ENCODE data around the gene AXDND1. TPM values are rescaled to one million over a fixed set of nuclear protein-coding genes. Genes with fewer than 3 reads are reported as not detected.

The AXDND1 gene
- total RNA-seq, 1 donor from 2014 or later = not detected

- Histone ChIP-seq H3K27ac (replicated peaks) (no peak overlapping the region), H3K4me3 (no peak overlapping the region), H3K9me3 (replicated peaks) (peaks cover 61% of the 10 kb centered on the region), H3K36me3 (no peaks in the 10 kb centered on the region), H3K27me3 (ENCODE audit: low read depth) (no peaks in the 10 kb centered on the region), H3K4me1 (no peaks in the 10 kb centered on the region)
- intact Hi-C loops (cut with micrococcal nuclease) = no loop called here
- TF ChIP-seq, protein P1, sequence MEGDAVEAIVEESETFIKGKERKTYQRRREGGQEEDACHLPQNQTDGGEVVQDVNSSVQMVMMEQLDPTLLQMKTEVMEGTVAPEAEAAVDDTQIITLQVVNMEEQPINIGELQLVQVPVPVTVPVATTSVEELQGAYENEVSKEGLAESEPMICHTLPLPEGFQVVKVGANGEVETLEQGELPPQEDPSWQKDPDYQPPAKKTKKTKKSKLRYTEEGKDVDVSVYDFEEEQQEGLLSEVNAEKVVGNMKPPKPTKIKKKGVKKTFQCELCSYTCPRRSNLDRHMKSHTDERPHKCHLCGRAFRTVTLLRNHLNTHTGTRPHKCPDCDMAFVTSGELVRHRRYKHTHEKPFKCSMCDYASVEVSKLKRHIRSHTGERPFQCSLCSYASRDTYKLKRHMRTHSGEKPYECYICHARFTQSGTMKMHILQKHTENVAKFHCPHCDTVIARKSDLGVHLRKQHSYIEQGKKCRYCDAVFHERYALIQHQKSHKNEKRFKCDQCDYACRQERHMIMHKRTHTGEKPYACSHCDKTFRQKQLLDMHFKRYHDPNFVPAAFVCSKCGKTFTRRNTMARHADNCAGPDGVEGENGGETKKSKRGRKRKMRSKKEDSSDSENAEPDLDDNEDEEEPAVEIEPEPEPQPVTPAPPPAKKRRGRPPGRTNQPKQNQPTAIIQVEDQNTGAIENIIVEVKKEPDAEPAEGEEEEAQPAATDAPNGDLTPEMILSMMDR (IDR thresholded peaks at IDR 0.05; ENCODE audit: borderline replicate concordance) = no peak
- no peak for DNase-seq
These were observed 112.6 kb downstream of the AXDND1 start for GRCh38 chr1:179478370-179478769.

GRCh38 chr1:179490611-179491010 lies 124.8 kb downstream of the AXDND1 start:
- H3K9me3 ChIP-seq (replicated peaks) = peaks cover 33% of the 10 kb centered on the region
- no peaks in the 10 kb centered on the region for H3K27me3 ChIP-seq (ENCODE audit: low read depth)
- intact Hi-C loops (cut with micrococcal nuclease) = no loop called here
- H3K4me1 ChIP-seq = no peaks in the 10 kb centered on the region
- no peak for DNase-seq
- TF ChIP-seq, protein P1 (IDR thresholded peaks at IDR 0.05; ENCODE audit: borderline replicate concordance) = no peak
- H3K27ac ChIP-seq (replicated peaks) = no peak overlapping the region
- no peak overlapping the region for H3K4me3 ChIP-seq
- H3K36me3 ChIP-seq = no peaks in the 10 kb centered on the region

DNA sequence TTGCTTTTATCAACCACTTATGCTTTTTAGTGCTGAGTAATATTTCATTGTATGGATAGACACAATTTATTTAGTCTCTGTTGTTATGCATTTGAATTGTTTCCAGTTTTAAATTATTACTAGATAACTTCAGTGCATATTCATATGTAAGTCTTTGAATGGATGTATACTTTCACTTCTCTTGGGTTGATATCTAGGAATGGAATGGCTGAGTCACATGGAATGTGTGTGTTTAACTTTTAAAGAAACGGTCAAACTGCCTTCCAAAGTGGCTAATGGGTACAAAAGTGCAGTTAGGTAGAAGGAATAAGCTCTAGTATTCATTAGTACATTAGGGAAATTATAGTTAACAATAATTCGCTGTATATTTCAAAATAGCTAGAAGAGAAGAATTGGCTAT lies 127.6 kb downstream of the AXDND1 start:
- Histone ChIP-seq H3K4me3 (no peak overlapping the region), H3K27ac (replicated peaks) (no peak overlapping the region), H3K36me3 (no peaks in the 10 kb centered on the region), H3K9me3 (replicated peaks) (peaks cover 6% of the 10 kb centered on the region), H3K4me1 (no peaks in the 10 kb centered on the region), H3K27me3 (ENCODE audit: low read depth) (no peaks in the 10 kb centered on the region)
- TF ChIP-seq, protein P1 (IDR thresholded peaks at IDR 0.05; ENCODE audit: borderline replicate concordance) = no peak
- intact Hi-C loops (cut with micrococcal nuclease) = no loop called here
- no peak for DNase-seq

GRCh38 chr1:179506199-179506598 lies 140.4 kb downstream of the AXDND1 start:
- DNase-seq = no peak
- Histone ChIP-seq H3K27ac (replicated peaks) (no peak overlapping the region), H3K9me3 (replicated peaks) (no peaks in the 10 kb centered on the region), H3K4me1 (no peaks in the 10 kb centered on the region), H3K36me3 (no peaks in the 10 kb centered on the region), H3K4me3 (no peak overlapping the region), H3K27me3 (ENCODE audit: low read depth) (peaks cover 12% of the 10 kb centered on the region)
- TF ChIP-seq, protein P1 (IDR thresholded peaks at IDR 0.05; ENCODE audit: borderline replicate concordance) = no peak
- intact Hi-C loops (cut with micrococcal nuclease) = no loop called here

DNA sequence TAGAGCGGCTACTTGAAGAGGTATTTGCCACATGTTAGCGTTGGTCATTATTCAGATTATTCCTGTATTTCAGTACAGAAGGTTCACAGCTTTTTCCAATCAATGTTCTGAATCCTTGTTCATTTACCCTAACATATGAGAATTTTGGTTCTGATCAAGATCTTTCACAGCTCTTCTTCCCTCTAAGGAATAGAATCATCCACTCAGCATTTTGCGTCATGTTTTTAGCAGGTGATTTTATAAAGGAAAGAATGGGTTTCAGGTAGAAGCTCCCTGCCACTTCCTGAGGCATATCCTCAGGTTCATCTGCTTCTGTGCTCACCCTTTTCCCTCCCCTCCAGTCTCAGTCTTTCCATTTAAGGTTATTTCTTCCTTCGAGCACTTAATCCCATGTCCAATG lies 143.6 kb downstream of the AXDND1 start:
- TF ChIP-seq, protein P1 (IDR thresholded peaks at IDR 0.05; ENCODE audit: borderline replicate concordance) = no peak
- H3K27me3 ChIP-seq (ENCODE audit: low read depth) = peaks cover 12% of the 10 kb centered on the region
- no peaks in the 10 kb centered on the region for H3K4me1 ChIP-seq
- H3K4me3 ChIP-seq = no peak overlapping the region
- H3K36me3 ChIP-seq = no peaks in the 10 kb centered on the region
- DNase-seq = no peak
- peaks cover 5% of the 10 kb centered on the region for H3K9me3 ChIP-seq (replicated peaks)
- intact Hi-C loops (cut with micrococcal nuclease) = no loop called here
- H3K27ac ChIP-seq (replicated peaks) = no peak overlapping the region

DNA sequence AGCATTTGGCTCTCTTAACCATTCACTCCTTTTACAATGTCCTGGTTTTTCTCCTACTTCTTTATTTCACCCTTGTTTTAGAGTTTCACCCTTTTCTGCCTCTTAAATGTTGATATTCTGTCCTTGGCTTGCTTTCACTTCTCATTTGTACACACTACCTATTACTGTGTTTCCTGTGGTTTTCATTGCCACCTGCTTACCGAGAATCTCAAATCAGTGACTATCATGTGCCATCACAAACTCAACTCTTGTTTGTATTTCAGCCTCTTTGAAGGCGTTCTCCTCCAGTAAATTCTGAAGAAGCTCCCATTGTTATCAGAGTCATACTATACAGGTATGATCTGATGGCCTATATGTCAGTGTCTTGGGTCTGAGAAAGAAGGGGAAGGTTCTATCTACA lies 144.3 kb downstream of the AXDND1 start:
- Histone ChIP-seq H3K9me3 (replicated peaks) (peaks cover 5% of the 10 kb centered on the region), H3K36me3 (no peaks in the 10 kb centered on the region), H3K4me3 (no peak overlapping the region), H3K27ac (replicated peaks) (no peak overlapping the region), H3K27me3 (ENCODE audit: low read depth) (peaks cover 12% of the 10 kb centered on the region), H3K4me1 (no peaks in the 10 kb centered on the region)
- no peak for DNase-seq
- intact Hi-C loops (cut with micrococcal nuclease) = no loop called here
- TF ChIP-seq, protein P1 (IDR thresholded peaks at IDR 0.05; ENCODE audit: borderline replicate concordance) = no peak

All from left ventricle myocardium inferior (tissue), 1 donor.